Cortex of kidney (tissue), 1 donor: ENCODE data around the gene AHNAK2.
"Not testable (repeated sequence)": the region's sequence is repeated elsewhere in the genome, so short reads cannot be mapped to it uniquely, and the experiment has no call there.

Experiments used
- DNase-seq: peaks from one replicate; lab custom pipeline; 2025; lab: John Stamatoyannopoulos, UW

Gene AHNAK2

GRCh38 chr14:104898870-104899510, 79.2 kb downstream of the AHNAK2 start:
- DNase-seq = no peak

GRCh38 chr14:104898195-104898558, 80.0 kb downstream of the AHNAK2 start:
- no peak for DNase-seq

GRCh38 chr14:104897330-104898194, 80.6 kb downstream of the AHNAK2 start:
- DNase-seq = no peak

- no peak for DNase-seq
These were observed 82.2 kb downstream of the AHNAK2 start for GRCh38 chr14:104895786-104896661.

GRCh38 chr14:104895207-104895785, 82.9 kb downstream of the AHNAK2 start:
- no peak for DNase-seq

GRCh38 chr14:104894331-104895206, 83.6 kb downstream of the AHNAK2 start:
- DNase-seq = no peak

GRCh38 chr14:104893435-104894207, 84.6 kb downstream of the AHNAK2 start:
- DNase-seq = no peak

GRCh38 chr14:104892531-104893434, 85.4 kb downstream of the AHNAK2 start:
- no peak for DNase-seq

GRCh38 chr14:104891664-104892530, 86.3 kb downstream of the AHNAK2 start:
- DNase-seq = no peak

- DNase-seq = no peak
These were observed 87.0 kb downstream of the AHNAK2 start for GRCh38 chr14:104891121-104891551.

- not testable (repeated sequence) for DNase-seq
These were observed 87.9 kb downstream of the AHNAK2 start for GRCh38 chr14:104890292-104890691.

GRCh38 chr14:104889375-104889757, 88.8 kb downstream of the AHNAK2 start:
- no peak for DNase-seq

GRCh38 chr14:104888489-104889374, 89.4 kb downstream of the AHNAK2 start:
- no peak for DNase-seq

GRCh38 chr14:104887623-104888488, 90.3 kb downstream of the AHNAK2 start:
- no peak for DNase-seq
